MM.1S (cell line): Measurements from ENCODE around the gene KCNQ1.

ENCODE experiments used
- DNase-seq: peaks from one replicate; pipeline ENCODE4 v3.0.0-alpha.2; 2015
- H2AFZ ChIP-seq: fragments of 300-600 bp; sonication (generic); 2 replicates; pipeline ENCODE4 v1.6.0; 2016; ENCODE audit warnings: antibody characterized with exemption, low read length
- H3F3A ChIP-seq: fragments of 300-600 bp; sonication (generic); 2 replicates; pipeline ENCODE4 v1.6.1; 2016; ENCODE audit warnings: mild to moderate bottlenecking, antibody characterized with exemption, low read length, moderate library complexity, mixed read lengths; ENCODE audit not compliant: insufficient read depth
- H3K27ac ChIP-seq: fragments of 300-600 bp; sonication (generic); 2 replicates; pipeline ENCODE4 v1.5.1; 2016; ENCODE audit warnings: mild to moderate bottlenecking, low read length
- H3K27me3 ChIP-seq: fragments of 300-600 bp; sonication (generic); replicated peaks from 2 replicates; pipeline ENCODE4 v1.6.0; 2016; ENCODE audit warnings: low read length; ENCODE audit not compliant: insufficient read depth
- H3K36me3 ChIP-seq: fragments of 300-600 bp; sonication (generic); replicated peaks from 2 replicates; pipeline ENCODE4 v1.6.1; 2016; ENCODE audit warnings: mild to moderate bottlenecking, low read length, mixed read lengths; ENCODE audit not compliant: insufficient read depth
- H3K4me1 ChIP-seq: fragments of 300-600 bp; sonication (generic); 2 replicates; pipeline ENCODE4 v1.6.1; 2016; ENCODE audit warnings: low read length, mixed read lengths
- H3K4me2 ChIP-seq: fragments of 300-600 bp; sonication (generic); 2 replicates; pipeline ENCODE4 v1.6.0; 2016; ENCODE audit warnings: low read depth, low read length
- H3K4me3 ChIP-seq: fragments of 300-600 bp; sonication (generic); 2 replicates; pipeline ENCODE4 v1.5.1; 2016; ENCODE audit warnings: low read length, mixed read lengths
- H3K79me2 ChIP-seq: fragments of 300-600 bp; sonication (generic); 2 replicates; pipeline ENCODE4 v1.6.1; 2016; ENCODE audit warnings: mixed run types, low read length, mixed read lengths
- H3K9ac ChIP-seq: fragments of 300-600 bp; sonication (generic); 2 replicates; pipeline ENCODE4 v1.6.1; 2016; ENCODE audit warnings: low read length, mixed read lengths
- H3K9me2 ChIP-seq: fragments of 300-600 bp; sonication (generic); replicated peaks from 2 replicates; pipeline ENCODE4 v1.6.1; 2016; ENCODE audit warnings: mild to moderate bottlenecking, low read length, mixed read lengths; ENCODE audit not compliant: insufficient read depth
- H3K9me3 ChIP-seq: fragments of 300-600 bp; sonication (generic); replicated peaks from 2 replicates; pipeline ENCODE4 v1.6.1; 2016; ENCODE audit warnings: mild to moderate bottlenecking, low read length, mixed read lengths; ENCODE audit not compliant: insufficient read depth
- H4K20me1 ChIP-seq: fragments of 300-600 bp; sonication (generic); 2 replicates; pipeline ENCODE4 v1.6.1; 2016; ENCODE audit warnings: mild to moderate bottlenecking, low read length, moderate library complexity, mixed read lengths; ENCODE audit not compliant: insufficient read depth
- EZH2 ChIP-seq: fragments of 300-600 bp; sonication (generic); optimal IDR thresholded peaks from 2 replicates; pipeline ENCODE3; 2017; ENCODE audit warnings: low read depth, mild to moderate bottlenecking, antibody characterized with exemption, low read length, mixed read lengths
- EZH2phosphoT487 ChIP-seq: fragments of 300-600 bp; sonication (generic); IDR thresholded peaks from 2 replicates; pipeline ENCODE4 v1.6.1; 2018; ENCODE audit warnings: antibody characterized with exemption, low read length
- TF ChIP-seq, protein P1 (sequence below): fragments of 300-600 bp; sonication (generic); IDR thresholded peaks from 2 replicates; pipeline ENCODE4 v1.5.1; 2016; ENCODE audit warnings: antibody characterized with exemption, low read length, mixed read lengths

KCNQ1 gene

DNA sequence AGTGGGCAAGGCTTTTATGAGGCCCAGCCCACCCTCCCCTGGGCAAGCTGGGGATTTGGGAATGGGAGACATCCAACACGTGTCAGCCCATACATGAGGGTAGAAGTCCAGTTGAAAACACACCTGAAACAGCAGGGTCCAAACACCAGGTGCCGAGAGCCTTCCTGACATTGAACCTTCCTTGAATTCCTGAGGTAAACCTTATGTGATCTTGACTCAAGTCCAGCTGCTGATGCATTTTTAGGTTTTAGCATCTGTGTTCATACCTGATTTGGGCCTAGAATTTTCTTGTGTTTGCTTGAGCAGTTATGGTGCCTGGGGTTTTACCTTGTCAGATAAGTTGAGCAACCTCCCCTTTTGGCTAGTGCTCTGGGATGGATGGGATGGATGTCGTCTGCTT lies 374.5 kb downstream of the KCNQ1 start:
- H3F3A ChIP-seq, result no peaks in the 10 kb centered on the region
- H3K4me1 ChIP-seq, result no peaks in the 10 kb centered on the region
- H3K4me3 ChIP-seq, result no peak overlapping the region
- no peak overlapping the region for H3K9ac ChIP-seq
- H3K36me3 ChIP-seq, result no peaks in the 10 kb centered on the region
- H3K4me2 ChIP-seq, result no peak overlapping the region
- H4K20me1 ChIP-seq, result no peaks in the 10 kb centered on the region
- no peak overlapping the region for H2AFZ ChIP-seq
- H3K27ac ChIP-seq, result no peak overlapping the region
- H3K9me2 ChIP-seq, result no peaks in the 10 kb centered on the region
- no peaks in the 10 kb centered on the region for H3K27me3 ChIP-seq
- TF ChIP-seq EZH2phosphoT487, result no peak
- no peak for TF ChIP-seq EZH2
- TF ChIP-seq, protein P1, sequence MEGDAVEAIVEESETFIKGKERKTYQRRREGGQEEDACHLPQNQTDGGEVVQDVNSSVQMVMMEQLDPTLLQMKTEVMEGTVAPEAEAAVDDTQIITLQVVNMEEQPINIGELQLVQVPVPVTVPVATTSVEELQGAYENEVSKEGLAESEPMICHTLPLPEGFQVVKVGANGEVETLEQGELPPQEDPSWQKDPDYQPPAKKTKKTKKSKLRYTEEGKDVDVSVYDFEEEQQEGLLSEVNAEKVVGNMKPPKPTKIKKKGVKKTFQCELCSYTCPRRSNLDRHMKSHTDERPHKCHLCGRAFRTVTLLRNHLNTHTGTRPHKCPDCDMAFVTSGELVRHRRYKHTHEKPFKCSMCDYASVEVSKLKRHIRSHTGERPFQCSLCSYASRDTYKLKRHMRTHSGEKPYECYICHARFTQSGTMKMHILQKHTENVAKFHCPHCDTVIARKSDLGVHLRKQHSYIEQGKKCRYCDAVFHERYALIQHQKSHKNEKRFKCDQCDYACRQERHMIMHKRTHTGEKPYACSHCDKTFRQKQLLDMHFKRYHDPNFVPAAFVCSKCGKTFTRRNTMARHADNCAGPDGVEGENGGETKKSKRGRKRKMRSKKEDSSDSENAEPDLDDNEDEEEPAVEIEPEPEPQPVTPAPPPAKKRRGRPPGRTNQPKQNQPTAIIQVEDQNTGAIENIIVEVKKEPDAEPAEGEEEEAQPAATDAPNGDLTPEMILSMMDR, result no peak
- H3K79me2 ChIP-seq, result no peaks in the 10 kb centered on the region
- no peak for DNase-seq
- H3K9me3 ChIP-seq, result no peaks in the 10 kb centered on the region

DNA sequence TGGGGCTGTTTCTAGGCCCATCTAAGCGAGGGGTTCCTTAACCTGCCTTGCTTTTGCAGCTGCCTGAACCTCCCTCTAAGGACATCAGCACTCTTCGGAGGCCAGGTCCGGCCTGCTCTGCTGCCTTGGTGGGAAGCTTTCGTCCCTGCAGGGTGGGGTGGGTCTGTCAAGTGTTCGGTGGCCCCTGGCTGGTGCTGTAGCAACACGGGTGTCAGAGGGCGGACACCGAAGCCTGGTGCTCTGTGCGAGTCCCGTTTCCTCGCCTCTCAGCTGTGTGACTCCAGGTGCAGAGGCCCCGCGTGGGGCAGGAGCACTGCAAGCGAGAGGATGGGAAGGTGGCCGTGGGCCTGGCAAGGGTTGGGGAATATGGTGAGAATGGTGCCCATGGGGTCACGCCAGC lies 376.2 kb downstream of the KCNQ1 start:
- H2AFZ ChIP-seq, result no peak overlapping the region
- no peaks in the 10 kb centered on the region for H3K27me3 ChIP-seq
- no peaks in the 10 kb centered on the region for H3K36me3 ChIP-seq
- no peaks in the 10 kb centered on the region for H4K20me1 ChIP-seq
- TF ChIP-seq EZH2 (no peak), EZH2phosphoT487 (no peak)
- TF ChIP-seq, protein P1, result no peak
- no peak for DNase-seq
- H3K79me2 ChIP-seq, result no peaks in the 10 kb centered on the region
- no peak overlapping the region for H3K27ac ChIP-seq
- H3F3A ChIP-seq, result no peaks in the 10 kb centered on the region
- H3K4me3 ChIP-seq, result no peak overlapping the region
- no peaks in the 10 kb centered on the region for H3K9me2 ChIP-seq
- no peaks in the 10 kb centered on the region for H3K9me3 ChIP-seq
- no peak overlapping the region for H3K4me2 ChIP-seq
- no peaks in the 10 kb centered on the region for H3K4me1 ChIP-seq
- H3K9ac ChIP-seq, result no peak overlapping the region

DNA sequence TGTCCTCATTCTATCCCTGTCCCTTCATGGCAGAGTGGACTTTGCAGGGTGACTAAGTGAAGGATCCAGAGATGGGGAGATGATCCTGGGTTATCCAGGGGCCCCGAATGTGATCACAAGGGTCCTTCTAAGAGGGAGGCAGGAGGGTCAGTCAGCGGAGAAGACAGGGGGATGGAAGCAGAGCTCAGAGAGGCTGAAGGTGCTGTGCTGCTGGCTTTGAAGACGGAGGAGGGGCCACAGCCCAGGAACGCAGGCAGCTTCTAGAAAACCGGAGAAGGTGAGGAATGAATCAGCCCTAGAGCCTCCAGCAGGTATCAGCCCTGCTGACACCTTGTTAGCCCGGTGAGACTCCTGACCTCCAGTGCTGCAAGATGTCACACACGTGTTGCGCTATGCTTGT lies 377.1 kb downstream of the KCNQ1 start:
- Histone ChIP-seq H3K79me2 (no peaks in the 10 kb centered on the region), H3F3A (no peaks in the 10 kb centered on the region), H3K4me3 (no peak overlapping the region), H2AFZ (no peak overlapping the region), H4K20me1 (no peaks in the 10 kb centered on the region), H3K27ac (no peak overlapping the region), H3K4me2 (no peak overlapping the region), H3K36me3 (no peaks in the 10 kb centered on the region), H3K9me3 (no peaks in the 10 kb centered on the region), H3K9ac (no peak overlapping the region), H3K4me1 (no peaks in the 10 kb centered on the region), H3K27me3 (no peaks in the 10 kb centered on the region), H3K9me2 (no peaks in the 10 kb centered on the region)
- DNase-seq, result no peak
- TF ChIP-seq, protein P1, result no peak
- TF ChIP-seq EZH2phosphoT487 (no peak), EZH2 (no peak)
